HG03460 (cell line): ENCODE results near the gene HMX3.

Experiments
- ATAC-seq: cut with Tn5 transposase; IDR thresholded peaks from one replicate; pipeline ENCODE4 v1.9.1; 2021; ENCODE audit not compliant: unreplicated experiment

HMX3 gene

GRCh38 chr10:123147635-123148413, 12.1 kb downstream of the HMX3 start, which contains the start of gene HMX2:
Gene HMX2, plus strand, starts transcription at chr10:123148136. Its CDS starts 243 bp downstream, at chr10:123148379.
- no peak for ATAC-seq

- no peak for ATAC-seq
These were observed 12.8 kb downstream of the HMX3 start for GRCh38 chr10:123148414-123149161.

GRCh38 chr10:123149162-123149567, 13.4 kb downstream of the HMX3 start:
- ATAC-seq: no peak

GRCh38 chr10:123149568-123150270, 13.9 kb downstream of the HMX3 start:
- no peak for ATAC-seq

- ATAC-seq: no peak
These were observed 14.7 kb downstream of the HMX3 start for GRCh38 chr10:123150271-123150985.

- ATAC-seq: no peak
These were observed 15.4 kb downstream of the HMX3 start for GRCh38 chr10:123150986-123151736.

GRCh38 chr10:123151737-123152135, 16.0 kb downstream of the HMX3 start:
- no peak for ATAC-seq

- ATAC-seq: no peak
These were observed 17.8 kb downstream of the HMX3 start for GRCh38 chr10:123153486-123154091.

GRCh38 chr10:123154092-123154710, 18.4 kb downstream of the HMX3 start, which contains the start of gene BUB3:
Gene BUB3, plus strand, starts transcription at chr10:123154402. Its CDS starts 516 bp downstream, at chr10:123154918.
- peak; percentile 88 for ATAC-seq

GRCh38 chr10:123154711-123155505, 19.1 kb downstream of the HMX3 start:
- peak; percentile 54 for ATAC-seq

- no peak for ATAC-seq
These were observed 20.3 kb downstream of the HMX3 start for GRCh38 chr10:123156078-123156477.

- no peak for ATAC-seq
These were observed 21.4 kb downstream of the HMX3 start for GRCh38 chr10:123157210-123157609.

GRCh38 chr10:123158682-123159081, 22.9 kb downstream of the HMX3 start:
- ATAC-seq: no peak

- no peak for ATAC-seq
These were observed 24.7 kb downstream of the HMX3 start for GRCh38 chr10:123160311-123160980.

GRCh38 chr10:123164319-123164718, 28.5 kb downstream of the HMX3 start:
- ATAC-seq: no peak

GRCh38 chr10:123165445-123166072, 29.8 kb downstream of the HMX3 start:
- no peak for ATAC-seq

- ATAC-seq: no peak
These were observed 30.8 kb downstream of the HMX3 start for GRCh38 chr10:123166618-123167017.
